Hepatocyte (in vitro differentiated cells): Measurements from ENCODE around the gene CASTOR1. TPM values are rescaled to one million over a fixed set of nuclear protein-coding genes. Genes with fewer than 3 reads are reported as not detected.

Experiments
- DNase-seq: peaks from one replicate; pipeline ENCODE4 v3.0.0-alpha.2; 2016; ENCODE audit warnings: low spot score
- H2AFZ ChIP-seq: fragments of 200-600 bp; sonication (generic); 2 replicates; pipeline ENCODE4 v1.6.0; 2016; ENCODE audit warnings: antibody characterized with exemption, mild to moderate bottlenecking
- H3K27ac ChIP-seq: fragments of 200-600 bp; sonication (generic); 2 replicates; pipeline ENCODE4 v1.5.1; 2016; ENCODE audit warnings: mild to moderate bottlenecking
- H3K27me3 ChIP-seq: fragments of 200-600 bp; sonication (generic); 2 replicates; pipeline ENCODE4 v1.6.1; 2016
- H3K36me3 ChIP-seq: fragments of 200-600 bp; sonication (generic); replicated peaks from 2 replicates; pipeline ENCODE4 v1.5.1; 2016; ENCODE audit warnings: low read depth; ENCODE audit not compliant: insufficient read depth
- H3K4me1 ChIP-seq: fragments of 200-600 bp; sonication (generic); 2 replicates; pipeline ENCODE4 v1.5.1; 2016; ENCODE audit warnings: mild to moderate bottlenecking, moderate library complexity; ENCODE audit not compliant: insufficient read depth
- H3K4me2 ChIP-seq: fragments of 200-600 bp; sonication (generic); 2 replicates; pipeline ENCODE4 v1.6.0; 2016
- H3K4me3 ChIP-seq: fragments of 200-600 bp; sonication (generic); 2 replicates; pipeline ENCODE4 v1.5.1; 2016; ENCODE audit warnings: mild to moderate bottlenecking
- H3K79me2 ChIP-seq: fragments of 200-600 bp; sonication (generic); 2 replicates; pipeline ENCODE4 v1.6.0; 2017; ENCODE audit warnings: mild to moderate bottlenecking
- H3K9me2 ChIP-seq: fragments of 200-600 bp; sonication (generic); replicated peaks from 2 replicates; pipeline ENCODE4 v1.6.0; 2017; ENCODE audit warnings: mild to moderate bottlenecking; ENCODE audit not compliant: insufficient read depth
- H3K9me3 ChIP-seq: fragments of 200-600 bp; sonication (generic); 2 replicates; pipeline ENCODE4 v1.5.1; 2016; ENCODE audit warnings: low read depth, mild to moderate bottlenecking
- H4K20me1 ChIP-seq: fragments of 200-600 bp; sonication (generic); 2 replicates; pipeline ENCODE4 v1.6.0; 2016; ENCODE audit warnings: mild to moderate bottlenecking; ENCODE audit not compliant: insufficient read depth, poor library complexity, severe bottlenecking
- EZH2 ChIP-seq: fragments of 200-600 bp; sonication (generic); IDR thresholded peaks from 2 replicates; pipeline ENCODE4 v1.6.1; 2016; ENCODE audit warnings: antibody characterized with exemption, mild to moderate bottlenecking, borderline replicate concordance
- EZH2phosphoT487 ChIP-seq: fragments of 200-600 bp; sonication (generic); IDR thresholded peaks from one replicate; pipeline ENCODE4 v1.6.1; 2018; ENCODE audit warnings: antibody characterized with exemption, mild to moderate bottlenecking, low read depth, moderate library complexity; ENCODE audit not compliant: unreplicated experiment, severe bottlenecking
- WGBS: methylation state at CpG from one replicate; pipeline ENCODE4 v1.1.6; 2016; ENCODE audit warnings: low lambda C conversion rate; ENCODE audit errors: missing lambda C conversion rate; 5-methylcytosine and 5-hydroxymethylcytosine counted together
- polyA plus RNA-seq: library from polyadenylated mRNA; unstranded; fragments of >200 nt; fragmentation: Nextera tagmentation; extraction: Ambion mirVana; gene quantifications from 2 replicates; pipeline ENCODE4 v1.2.1, GENCODE V29; 2016
- total RNA-seq: library from RNA; depleted of rRNA; stranded (reverse); fragments of >200 nt; gene quantifications from 2 replicates; pipeline ENCODE4 v1.2.3, GENCODE V29; 2014
- TF ChIP-seq, protein P1 (sequence below): fragments of 200-600 bp; sonication (generic); IDR thresholded peaks from 2 replicates; pipeline ENCODE4 v1.5.1; 2016; ENCODE audit warnings: antibody characterized with exemption, mild to moderate bottlenecking; ENCODE audit not compliant: poor library complexity

CASTOR1 gene
- total and polyA plus RNA-seq, 2 experiments from 2014 or later = 30.9 to 53.5 TPM

DNA sequence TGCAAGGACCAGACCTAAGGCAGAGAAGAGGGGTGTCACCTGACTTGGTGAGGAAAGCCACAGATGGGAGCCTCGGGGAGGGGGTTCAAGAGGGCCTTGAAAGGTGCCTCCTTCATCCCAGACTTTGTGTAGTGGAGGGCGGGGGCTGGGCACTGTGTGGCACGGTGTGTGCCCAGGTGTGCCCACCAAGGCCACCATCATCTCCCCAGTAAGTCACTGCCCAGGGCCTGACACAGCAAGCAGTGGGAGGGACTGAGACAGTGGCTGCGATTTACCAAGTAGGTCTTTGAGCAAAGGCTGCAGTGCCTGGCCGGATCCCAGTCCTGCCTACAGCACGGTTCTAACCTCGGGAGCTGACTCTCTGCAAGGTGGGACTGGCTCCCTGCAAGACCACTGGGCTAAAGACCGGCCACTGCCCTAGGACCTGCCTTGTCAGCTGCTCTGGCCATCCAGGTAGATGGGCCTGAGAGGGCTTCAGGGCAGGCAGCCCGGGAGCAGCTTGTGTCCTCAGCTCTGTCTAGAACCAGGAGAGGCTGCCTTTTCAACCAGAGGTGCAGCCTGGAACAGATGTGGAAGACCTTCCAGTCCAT, 24.1 kb downstream of the CASTOR1 start:
- Histone ChIP-seq H3K4me3 (no peak overlapping the region), H3K4me2 (no peak overlapping the region), H4K20me1 (no peaks in the 10 kb centered on the region), H3K27me3 (no peaks in the 10 kb centered on the region), H3K4me1 (no peaks in the 10 kb centered on the region), H3K36me3 (no peaks in the 10 kb centered on the region), H3K27ac (no peak overlapping the region), H3K9me2 (no peaks in the 10 kb centered on the region), H2AFZ (no peak overlapping the region), H3K79me2 (no peaks in the 10 kb centered on the region), H3K9me3 (no peaks in the 10 kb centered on the region)
- TF ChIP-seq EZH2phosphoT487 (no peak), EZH2 (no peak)
- TF ChIP-seq, protein P1, sequence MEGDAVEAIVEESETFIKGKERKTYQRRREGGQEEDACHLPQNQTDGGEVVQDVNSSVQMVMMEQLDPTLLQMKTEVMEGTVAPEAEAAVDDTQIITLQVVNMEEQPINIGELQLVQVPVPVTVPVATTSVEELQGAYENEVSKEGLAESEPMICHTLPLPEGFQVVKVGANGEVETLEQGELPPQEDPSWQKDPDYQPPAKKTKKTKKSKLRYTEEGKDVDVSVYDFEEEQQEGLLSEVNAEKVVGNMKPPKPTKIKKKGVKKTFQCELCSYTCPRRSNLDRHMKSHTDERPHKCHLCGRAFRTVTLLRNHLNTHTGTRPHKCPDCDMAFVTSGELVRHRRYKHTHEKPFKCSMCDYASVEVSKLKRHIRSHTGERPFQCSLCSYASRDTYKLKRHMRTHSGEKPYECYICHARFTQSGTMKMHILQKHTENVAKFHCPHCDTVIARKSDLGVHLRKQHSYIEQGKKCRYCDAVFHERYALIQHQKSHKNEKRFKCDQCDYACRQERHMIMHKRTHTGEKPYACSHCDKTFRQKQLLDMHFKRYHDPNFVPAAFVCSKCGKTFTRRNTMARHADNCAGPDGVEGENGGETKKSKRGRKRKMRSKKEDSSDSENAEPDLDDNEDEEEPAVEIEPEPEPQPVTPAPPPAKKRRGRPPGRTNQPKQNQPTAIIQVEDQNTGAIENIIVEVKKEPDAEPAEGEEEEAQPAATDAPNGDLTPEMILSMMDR = no peak
- DNase-seq = no peak
- WGBS = 92% methylated on average over 9 of the region's 9 CpGs

DNA sequence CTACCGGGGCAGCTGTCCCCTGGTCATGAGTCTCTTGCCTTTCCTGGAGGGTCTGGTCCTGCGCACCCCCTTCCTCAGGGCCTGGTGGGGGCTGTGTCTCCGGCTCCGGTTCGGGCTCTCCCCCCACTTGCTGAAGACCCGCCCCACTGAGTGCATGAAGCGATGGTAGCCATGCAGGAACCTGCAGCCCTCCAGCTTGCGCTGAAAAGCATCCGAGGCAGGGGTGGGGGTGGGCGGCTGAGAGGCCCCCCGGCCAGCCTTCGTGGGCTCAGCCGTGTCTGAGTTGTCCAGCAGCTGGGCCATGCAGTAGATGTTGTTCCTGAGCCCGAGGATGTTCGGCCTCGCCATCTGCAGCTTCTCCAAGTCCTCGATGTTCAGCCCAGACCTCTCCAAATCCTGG, 25.4 kb downstream of the CASTOR1 start:
- Histone ChIP-seq H3K4me3 (no peak overlapping the region), H3K9me2 (no peaks in the 10 kb centered on the region), H3K79me2 (no peaks in the 10 kb centered on the region), H3K9me3 (no peaks in the 10 kb centered on the region), H3K27me3 (no peaks in the 10 kb centered on the region), H3K36me3 (no peaks in the 10 kb centered on the region), H3K4me1 (no peaks in the 10 kb centered on the region), H3K27ac (no peak overlapping the region), H3K4me2 (no peak overlapping the region), H4K20me1 (no peaks in the 10 kb centered on the region), H2AFZ (no peak overlapping the region)
- DNase-seq = no peak
- TF ChIP-seq EZH2 (no peak), EZH2phosphoT487 (no peak)
- TF ChIP-seq, protein P1 = no peak
- WGBS = 92% methylated on average over 17 of the region's 17 CpGs

DNA sequence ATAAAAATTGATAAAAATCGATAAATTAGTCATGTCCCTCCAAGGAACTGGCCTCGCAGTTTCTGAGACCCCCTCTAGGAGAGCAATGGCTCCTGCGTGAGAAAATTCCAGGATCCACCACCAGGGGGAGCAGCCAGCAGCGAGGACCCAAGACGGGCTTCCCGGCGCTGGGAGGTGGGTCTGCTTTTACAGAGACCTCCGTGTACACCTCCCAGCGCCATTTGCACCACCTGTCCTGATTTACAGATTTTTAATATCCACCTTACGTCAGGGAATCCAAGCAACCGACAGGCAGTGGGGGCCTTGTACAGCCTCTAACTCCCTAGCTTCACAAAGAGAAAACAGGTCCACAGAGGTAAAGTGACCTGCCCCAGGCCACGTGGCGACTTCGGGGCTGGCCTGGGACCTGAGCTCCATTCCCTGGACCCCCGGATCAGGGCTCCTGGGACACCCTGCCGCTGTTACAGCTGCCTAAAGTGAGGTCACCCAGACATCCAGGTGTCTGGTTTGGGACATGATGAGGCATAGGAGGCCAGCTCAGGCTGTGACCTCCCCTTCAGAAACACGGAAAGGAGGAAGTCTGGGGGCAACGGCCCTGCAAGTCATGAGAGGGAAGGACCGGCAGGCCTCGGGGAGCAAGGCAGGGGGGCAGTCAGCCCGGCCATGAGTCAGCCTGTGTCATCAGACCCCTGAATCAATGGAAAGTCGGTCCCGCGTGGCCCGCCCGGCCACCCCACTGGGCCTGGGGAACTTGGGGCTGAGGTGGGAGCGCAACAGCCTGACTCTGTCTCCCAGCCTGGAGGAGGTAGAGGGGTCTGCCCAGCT, 26.2 kb downstream of the CASTOR1 start:
- H2AFZ ChIP-seq = peak overlapping the region; percentile 3
- WGBS = 46% methylated on average over 27 of the region's 27 CpGs
- peak; percentile 83 for DNase-seq
- no peaks in the 10 kb centered on the region for H4K20me1 ChIP-seq
- H3K4me2 ChIP-seq = peak overlapping the region; percentile 57
- H3K9me3 ChIP-seq = no peaks in the 10 kb centered on the region
- H3K27ac ChIP-seq = no peak overlapping the region
- no peaks in the 10 kb centered on the region for H3K9me2 ChIP-seq
- no peaks in the 10 kb centered on the region for H3K36me3 ChIP-seq
- no peaks in the 10 kb centered on the region for H3K79me2 ChIP-seq
- H3K27me3 ChIP-seq = no peaks in the 10 kb centered on the region
- H3K4me3 ChIP-seq = no peak overlapping the region
- TF ChIP-seq EZH2 (no peak), EZH2phosphoT487 (no peak)
- TF ChIP-seq, protein P1 = peak; percentile 90
- peaks cover 4% of the 10 kb centered on the region for H3K4me1 ChIP-seq
